ENCODE results near the gene AHDC1. TPM values are rescaled to one million over a fixed set of nuclear protein-coding genes. Genes with fewer than 3 reads are reported as not detected.

AHDC1 gene
- polyA plus RNA-seq, 1 donor (not counting 4 experiments of a cell fraction or from before 2014, with no cell fraction given), result 4.2 TPM

- Histone ChIP-seq H3K9ac (ENCODE audit: control insufficient read depth, extremely low read depth, insufficient read depth, low read length) (no peak overlapping the region), H3K79me2 (ENCODE audit: control insufficient read depth, insufficient read depth, low read length) (peaks cover 44% of the 10 kb centered on the region), H3K9me3 (ENCODE audit: control insufficient read depth, low read depth, low read length) (no peaks in the 10 kb centered on the region), H3K4me3 (ENCODE audit: control insufficient read depth in 2 of 3, extremely low read depth in 1 of 3, insufficient read depth in 2 of 3, low read depth in 1 of 3, low read length in 3 of 3) (no peak overlapping the region), H3K27me3 (ENCODE audit: control insufficient read depth, extremely low read depth, insufficient read depth, low read length) (no peaks in the 10 kb centered on the region), H3K36me3 (ENCODE audit: control insufficient read depth in 2 of 2, extremely low read depth in 1 of 2, insufficient read depth in 2 of 2, low read length in 2 of 2) (peaks cover 0 to 11% of the 10 kb centered on the region in 2 experiments), H2AFZ (ENCODE audit: control insufficient read depth, low read length) (no peak overlapping the region), H4K20me1 (ENCODE audit: control insufficient read depth, extremely low read depth, insufficient read depth, low read length) (peaks cover 3% of the 10 kb centered on the region), H3K9me1 (ENCODE audit: control insufficient read depth, extremely low read depth, insufficient read depth, low read length) (peaks cover 3% of the 10 kb centered on the region), H3K4me2 (ENCODE audit: control insufficient read depth, extremely low read depth, insufficient read depth, low read depth, low read length) (no peak overlapping the region), H3K4me1 (ENCODE audit: control insufficient read depth, extremely low read depth, insufficient read depth, low read length) (no peaks in the 10 kb centered on the region), H3K27ac (ENCODE audit: control insufficient read depth, insufficient read depth, low read length) (no peak overlapping the region)
- dilution Hi-C loops (cut with MboI; ENCODE audit: extremely low pct_ligation_motif_present, low sequenced_read_pairs), result loop anchor here (25.0 kb wide), 1 partner anchor 171 kb away; no protein-coding TSS in a partner anchor
- DNase-seq (ENCODE audit: low read depth, low spot score) (no peak), FAIRE-seq (no peak)
- TF ChIP-seq EZH2 (IDR thresholded peaks at IDR 0.05; ENCODE audit: low read length) (no peak), CTCF (optimal IDR thresholded peaks at IDR 0.05 in 1 of 3, IDR thresholded peaks at IDR 0.05 in 1 of 3, conservative IDR thresholded peaks at IDR 0.05 in 1 of 3; ENCODE audit: extremely low read depth in 1 of 3, insufficient read depth in 2 of 3, low read length in 3 of 3) (no peak)
These were observed 20.5 kb downstream of the AHDC1 start for GRCh38 chr1:27583479-27583878.

DNA sequence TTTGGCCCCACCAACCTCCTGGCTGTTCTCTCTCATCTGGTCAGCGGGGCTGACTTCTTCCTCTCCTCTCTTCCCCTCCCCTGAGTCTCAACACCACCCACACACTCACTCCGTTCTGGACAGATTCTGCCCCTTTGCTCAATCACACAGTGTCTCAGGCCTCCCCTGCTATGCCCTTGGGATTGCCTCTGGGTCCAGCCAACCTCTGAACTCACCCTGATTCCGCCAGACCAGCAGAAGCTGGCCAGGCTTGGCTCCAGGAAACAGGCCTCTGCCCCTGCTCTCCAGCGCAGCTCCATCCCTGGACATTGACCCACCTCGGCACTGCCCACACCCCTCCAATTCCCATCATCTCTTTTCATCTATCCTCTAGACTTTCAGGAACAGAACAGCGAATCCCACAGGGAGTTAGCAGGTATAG is 22.1 kb downstream of the AHDC1 start:
- Histone ChIP-seq H3K9ac (ENCODE audit: control insufficient read depth, extremely low read depth, insufficient read depth, low read length) (no peak overlapping the region), H3K4me2 (ENCODE audit: control insufficient read depth, extremely low read depth, insufficient read depth, low read depth, low read length) (no peak overlapping the region), H3K4me3 (ENCODE audit: control insufficient read depth in 2 of 3, extremely low read depth in 1 of 3, insufficient read depth in 2 of 3, low read depth in 1 of 3, low read length in 3 of 3) (no peak overlapping the region), H3K9me1 (ENCODE audit: control insufficient read depth, extremely low read depth, insufficient read depth, low read length) (no peaks in the 10 kb centered on the region), H2AFZ (ENCODE audit: control insufficient read depth, low read length) (no peak overlapping the region), H3K27ac (ENCODE audit: control insufficient read depth, insufficient read depth, low read length) (no peak overlapping the region), H3K27me3 (ENCODE audit: control insufficient read depth, extremely low read depth, insufficient read depth, low read length) (no peaks in the 10 kb centered on the region), H3K9me3 (ENCODE audit: control insufficient read depth, low read depth, low read length) (no peaks in the 10 kb centered on the region), H3K36me3 (ENCODE audit: control insufficient read depth in 2 of 2, extremely low read depth in 1 of 2, insufficient read depth in 2 of 2, low read length in 2 of 2) (peaks cover 0 to 10% of the 10 kb centered on the region in 2 experiments), H3K4me1 (ENCODE audit: control insufficient read depth, extremely low read depth, insufficient read depth, low read length) (no peaks in the 10 kb centered on the region), H4K20me1 (ENCODE audit: control insufficient read depth, extremely low read depth, insufficient read depth, low read length) (peaks cover 3% of the 10 kb centered on the region), H3K79me2 (ENCODE audit: control insufficient read depth, insufficient read depth, low read length) (peaks cover 40% of the 10 kb centered on the region)
- no peak for TF ChIP-seq CTCF (optimal IDR thresholded peaks at IDR 0.05 in 1 of 3, IDR thresholded peaks at IDR 0.05 in 1 of 3, conservative IDR thresholded peaks at IDR 0.05 in 1 of 3; ENCODE audit: extremely low read depth in 1 of 3, insufficient read depth in 2 of 3, low read length in 3 of 3)
- no peak for TF ChIP-seq EZH2 (IDR thresholded peaks at IDR 0.05; ENCODE audit: low read length)
- DNase-seq (ENCODE audit: low read depth, low spot score) (no peak), FAIRE-seq (no peak)
- dilution Hi-C loops (cut with MboI; ENCODE audit: extremely low pct_ligation_motif_present, low sequenced_read_pairs), result loop anchor here (25.0 kb wide), 1 partner anchor 170 kb away; no protein-coding TSS in a partner anchor
